CD4-positive, alpha-beta T cell treated with Interleukin-17A for 4 hours (primary cell): ENCODE data around the gene CTNNBL1.
"Not testable (repeated sequence)": the region's sequence is repeated elsewhere in the genome, so short reads cannot be mapped to it uniquely, and the experiment has no call there.

ENCODE experiments used
- DNase-seq: peaks from one replicate; pipeline ENCODE4 v3.0.0-alpha.2; 2020; ENCODE audit warnings: mixed read lengths

The CTNNBL1 gene

DNA sequence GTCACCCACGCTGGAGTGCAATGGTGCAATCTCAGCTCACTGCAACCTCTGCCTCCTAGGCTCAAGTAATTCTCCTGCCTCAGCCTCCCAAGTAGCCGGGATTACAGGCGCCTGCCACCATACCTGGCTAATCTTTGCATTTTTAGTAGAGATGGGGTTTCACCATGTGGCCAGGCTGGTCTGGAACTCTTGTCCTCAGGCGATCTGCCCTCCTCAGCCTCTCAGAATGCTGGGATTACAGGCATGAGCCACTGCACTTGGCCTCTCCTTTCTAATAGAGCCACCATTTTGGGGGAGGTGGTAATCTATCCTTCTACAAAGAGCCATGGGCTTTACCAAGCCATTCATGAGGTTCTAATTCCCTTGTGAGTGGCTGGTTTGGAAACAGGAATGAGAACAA, 14.1 kb upstream of the CTNNBL1 start:
- DNase-seq, result not testable (repeated sequence)

DNA sequence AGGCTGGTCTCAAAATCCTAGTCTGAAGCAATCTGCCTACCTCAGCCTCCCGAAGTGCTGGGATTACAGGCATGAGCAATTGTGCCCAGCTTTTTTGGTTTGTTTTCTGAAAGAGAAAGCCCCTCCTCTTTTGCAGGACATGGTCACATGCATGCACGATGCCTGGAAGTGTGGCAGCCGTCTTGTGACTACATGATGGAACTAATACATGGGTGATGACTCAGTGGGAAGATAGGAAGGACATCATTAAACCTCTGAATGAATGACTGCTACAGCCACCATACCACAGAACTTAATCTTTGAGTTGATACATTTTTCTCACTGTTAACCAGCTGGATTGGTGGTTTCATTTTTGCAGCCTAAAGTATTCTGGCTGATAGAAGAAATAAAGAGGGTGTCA, 13.4 kb upstream of the CTNNBL1 start:
- no peak for DNase-seq

DNA sequence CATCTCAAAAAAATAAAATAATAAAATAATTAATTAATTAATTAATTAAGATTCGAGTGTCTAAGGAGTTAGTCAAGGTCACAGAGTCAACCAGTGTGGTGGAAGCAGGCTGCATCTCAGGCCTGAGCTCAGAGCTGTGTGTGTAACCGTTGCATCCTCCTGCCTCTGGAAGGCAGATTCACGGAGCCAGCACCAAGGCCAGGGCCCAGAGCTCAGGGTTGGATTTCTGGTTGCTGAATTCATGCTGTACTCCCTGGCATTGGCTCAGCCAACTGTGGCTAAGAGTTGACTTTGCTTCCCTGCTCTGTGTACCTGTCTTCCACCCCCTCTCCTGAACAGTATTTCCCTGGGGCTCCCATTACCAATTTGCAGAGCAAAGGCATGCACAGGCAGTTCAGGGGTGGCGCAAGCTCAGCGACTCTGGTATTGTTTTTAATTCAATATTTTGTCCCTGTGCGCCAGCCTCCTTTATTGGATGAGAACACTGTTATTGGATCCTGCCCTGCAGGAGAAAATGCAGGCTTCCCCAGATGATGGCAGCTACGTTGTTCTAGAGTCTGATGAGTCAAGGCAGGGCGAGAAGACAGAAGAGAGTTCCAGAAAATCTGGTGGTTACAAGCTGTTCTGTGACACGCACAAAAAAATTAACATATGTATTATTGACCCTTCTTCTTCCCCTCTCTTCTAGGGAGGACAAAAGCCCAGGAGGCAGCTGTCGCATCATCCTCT, 12.3 kb upstream of the CTNNBL1 start:
- DNase-seq, result no peak

DNA sequence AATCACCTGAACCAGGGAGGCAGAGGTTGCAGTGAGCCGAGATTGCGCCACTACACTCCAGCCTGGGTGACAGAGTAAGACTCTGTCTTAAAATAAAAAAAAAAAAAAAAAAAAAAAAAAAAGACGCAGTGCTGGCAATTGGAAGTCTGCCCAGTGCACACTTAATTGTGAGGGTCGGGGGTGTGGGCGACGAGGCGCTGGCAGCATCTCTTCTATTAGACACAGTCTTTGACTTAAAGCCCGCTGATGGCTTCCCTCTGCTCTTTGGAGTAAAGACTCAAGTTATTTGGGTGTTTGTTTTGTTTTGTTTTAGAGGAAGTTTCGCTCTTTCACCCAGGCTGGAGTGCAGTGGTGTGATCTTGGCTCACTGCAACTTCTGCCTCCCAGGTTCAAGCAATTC, 10.7 kb upstream of the CTNNBL1 start:
- DNase-seq, result not testable (repeated sequence)

DNA sequence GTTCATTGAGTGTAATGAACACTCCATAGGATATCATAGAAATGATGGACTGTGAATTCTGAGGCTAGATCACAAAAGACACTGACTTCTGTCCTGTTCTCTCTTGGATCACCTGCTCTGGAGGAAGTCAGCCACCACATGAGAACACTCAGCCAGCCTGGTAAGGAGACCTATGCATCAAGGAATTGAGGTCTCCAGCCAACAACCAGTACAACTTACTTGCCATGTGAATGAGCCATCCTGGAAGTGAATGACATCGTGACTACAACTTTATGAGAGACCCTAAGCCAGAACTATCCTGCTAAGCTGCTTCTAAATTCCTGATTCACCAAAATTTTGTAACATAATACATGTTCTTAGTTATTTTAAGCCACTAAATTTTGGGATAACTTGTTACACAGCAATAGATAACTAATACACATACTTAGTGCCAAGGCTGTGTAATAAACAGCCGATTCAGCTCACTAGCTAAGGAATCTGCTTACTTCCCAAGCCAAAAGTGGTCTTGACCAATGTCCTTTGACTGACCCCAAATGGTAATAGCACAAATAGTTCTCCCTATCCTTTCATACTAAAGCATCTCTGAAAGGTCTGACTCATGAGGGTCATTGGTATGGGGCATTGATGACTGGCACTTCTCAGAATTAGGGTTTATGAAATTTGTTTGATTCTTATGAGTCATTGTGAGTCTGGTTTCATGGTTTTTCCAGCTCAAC, 6.9 kb upstream of the CTNNBL1 start:
- DNase-seq, result no peak

DNA sequence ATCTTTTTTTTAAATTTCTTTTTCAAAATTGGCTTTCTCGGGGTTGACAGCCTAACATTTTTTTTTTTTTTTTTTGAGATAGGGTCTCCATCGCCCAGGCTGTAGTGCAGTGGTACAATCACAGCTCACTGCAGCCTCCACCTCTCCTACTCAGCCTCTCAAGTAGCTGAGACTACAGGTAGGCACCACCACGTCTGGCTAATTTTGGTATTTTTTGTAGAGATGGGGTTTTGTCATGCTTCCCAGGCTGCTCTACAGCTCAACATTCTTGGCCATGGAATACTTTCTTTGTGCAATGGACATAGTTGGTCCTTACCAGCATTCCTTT, 6.4 kb upstream of the CTNNBL1 start:
- DNase-seq, result no peak

DNA sequence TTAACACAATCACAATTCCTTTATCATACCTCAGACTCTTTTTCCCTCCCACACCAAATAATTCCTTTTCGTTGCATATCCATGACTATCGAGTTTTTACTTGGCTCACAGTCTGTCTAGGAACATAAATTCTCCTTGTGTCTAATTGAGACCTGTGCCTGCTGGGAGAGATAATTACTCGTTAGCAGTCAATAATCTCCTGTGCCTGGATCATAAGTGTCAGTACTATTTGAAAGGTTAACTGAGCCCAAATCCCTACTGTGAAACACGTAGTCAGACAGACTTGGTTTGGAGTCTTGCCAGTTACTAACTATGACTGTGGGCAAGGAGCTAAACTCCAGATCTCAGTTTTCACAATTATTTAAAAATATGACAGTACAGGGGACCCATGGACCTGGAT, 5.7 kb upstream of the CTNNBL1 start:
- no peak for DNase-seq

DNA sequence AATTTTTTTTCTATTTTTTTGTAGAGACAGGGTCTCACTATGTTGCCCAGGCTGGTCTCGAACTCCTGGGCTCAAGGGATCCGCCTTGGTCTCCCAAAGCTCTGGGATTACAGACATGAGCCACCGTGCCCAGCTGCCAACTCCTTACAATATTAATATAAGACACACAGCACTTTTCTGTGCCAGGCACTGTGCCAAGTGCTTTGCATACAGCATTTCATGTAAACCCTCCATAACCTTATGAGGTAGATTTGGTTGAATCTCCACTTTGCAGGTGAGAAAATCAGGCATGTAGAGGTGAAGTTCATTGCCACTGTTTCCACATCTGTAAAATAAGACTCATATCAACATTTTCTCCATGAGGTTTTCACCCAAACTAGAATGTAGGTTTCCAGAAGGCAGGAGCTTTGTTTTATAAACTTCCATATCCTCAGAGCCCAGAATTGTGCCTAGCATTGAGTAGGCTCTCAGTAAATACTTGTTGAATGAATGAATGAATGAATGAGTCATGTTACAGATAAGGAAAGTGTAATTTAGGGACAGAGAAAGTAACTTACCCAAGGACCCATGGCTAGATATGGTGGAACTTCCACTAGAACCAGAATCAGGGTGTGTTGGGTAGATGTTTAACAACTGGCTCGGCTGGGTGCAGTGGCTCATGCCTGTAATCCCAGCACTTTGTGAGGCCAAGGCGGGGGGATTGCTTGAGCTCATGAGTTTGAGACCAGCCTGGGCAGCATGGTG, 3.0 kb upstream of the CTNNBL1 start:
- no peak for DNase-seq

DNA sequence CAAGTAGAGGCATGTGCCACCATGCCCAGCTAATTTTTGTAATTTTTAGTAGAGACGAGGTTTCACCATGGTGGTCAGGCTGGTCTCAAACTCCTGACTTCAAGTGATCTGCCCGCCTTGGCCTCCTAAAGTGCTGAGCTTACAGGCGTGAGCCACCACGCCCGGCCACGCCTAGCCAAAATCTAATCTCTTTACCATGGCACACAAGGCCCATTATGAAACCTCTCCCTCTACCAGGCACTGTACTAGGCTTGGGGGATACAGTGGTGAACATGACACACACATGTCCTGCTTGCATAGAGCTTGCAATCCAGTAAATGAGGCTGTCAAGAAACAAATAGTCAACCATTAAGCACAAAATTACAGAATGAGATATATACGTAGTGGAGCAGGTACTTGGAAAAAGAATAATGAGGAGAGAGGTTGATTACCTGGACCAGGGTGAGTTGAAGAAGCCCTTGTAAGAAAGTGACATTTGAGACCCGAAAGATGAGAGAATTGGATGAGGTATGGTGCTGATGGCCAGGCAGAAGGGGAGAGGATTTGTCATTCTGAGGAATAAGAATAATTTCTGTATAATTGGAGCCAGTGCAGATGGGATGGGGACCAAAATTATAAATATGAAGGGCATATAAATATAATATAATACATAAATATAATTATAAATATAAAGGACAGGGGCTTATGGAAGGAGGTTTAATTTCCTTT, 1.2 kb upstream of the CTNNBL1 start:
- DNase-seq, result no peak

DNA sequence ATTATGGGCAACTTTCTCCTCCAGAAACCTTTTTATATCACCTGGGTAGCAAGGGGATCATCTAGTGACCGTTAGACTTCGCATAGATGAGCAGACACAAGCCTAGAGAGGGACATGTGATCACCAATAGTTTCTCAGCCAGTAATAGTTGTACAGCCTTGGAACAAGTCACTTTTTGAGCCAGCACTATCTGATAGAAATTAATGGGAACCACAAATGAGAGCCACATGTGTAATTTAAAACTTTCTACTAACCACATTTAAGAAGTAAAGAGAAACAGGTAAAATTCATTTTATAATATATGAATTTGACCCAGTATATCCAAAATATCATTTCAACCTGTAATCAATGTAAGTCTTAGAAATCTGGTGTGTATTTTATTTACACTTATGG, 592 bp upstream of the CTNNBL1 start:
- DNase-seq, result no peak

DNA sequence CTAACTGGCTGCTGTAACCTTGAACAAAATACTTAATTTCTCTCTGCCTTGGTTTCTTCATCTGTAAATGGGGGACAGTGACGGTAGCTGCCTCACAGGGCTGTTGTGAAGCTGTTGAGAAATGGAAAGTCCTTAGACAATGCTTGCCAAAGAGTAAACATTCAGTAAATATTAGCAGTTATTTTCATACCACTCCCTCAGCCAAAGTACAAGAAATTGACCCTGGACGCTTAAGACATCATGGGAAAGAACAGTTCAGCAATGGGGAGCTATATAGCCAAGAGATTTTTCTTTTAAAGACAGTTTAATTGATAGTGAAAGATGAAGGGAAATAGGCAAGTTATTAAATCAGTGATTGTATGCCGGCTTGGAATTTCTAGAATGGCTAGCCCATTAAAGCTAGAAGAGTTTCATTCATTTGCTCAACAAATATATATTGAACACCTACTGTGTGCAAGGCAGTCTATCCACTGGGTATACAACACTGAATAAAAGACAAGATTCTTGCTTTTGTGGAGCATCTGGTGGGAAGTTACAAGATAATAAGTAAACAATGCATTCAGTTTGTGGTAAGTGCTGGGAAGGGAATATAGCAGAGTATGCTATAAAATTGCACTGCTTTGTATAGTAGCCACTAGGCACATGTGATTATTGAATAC, 2.0 kb downstream of the CTNNBL1 start:
- DNase-seq, result no peak

DNA sequence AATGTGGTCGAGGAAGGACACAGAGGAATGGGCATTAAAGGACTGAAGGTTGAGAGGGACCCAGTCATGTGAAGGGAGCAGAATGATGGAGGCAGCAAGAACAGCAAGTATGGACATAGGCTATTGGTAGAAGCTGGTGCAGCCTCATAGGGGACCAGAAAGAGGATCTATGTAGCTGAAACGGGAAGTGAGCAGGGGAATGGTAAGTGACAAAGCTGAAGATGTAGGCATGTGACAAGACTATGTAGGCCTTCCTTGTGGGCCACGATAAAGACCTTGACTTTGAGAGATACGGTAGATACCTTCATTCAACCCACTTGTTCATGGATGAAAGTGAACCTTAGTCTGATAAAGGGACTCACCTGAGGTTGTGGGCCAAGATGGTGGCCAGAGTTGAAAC, 3.5 kb downstream of the CTNNBL1 start:
- DNase-seq, result no peak

DNA sequence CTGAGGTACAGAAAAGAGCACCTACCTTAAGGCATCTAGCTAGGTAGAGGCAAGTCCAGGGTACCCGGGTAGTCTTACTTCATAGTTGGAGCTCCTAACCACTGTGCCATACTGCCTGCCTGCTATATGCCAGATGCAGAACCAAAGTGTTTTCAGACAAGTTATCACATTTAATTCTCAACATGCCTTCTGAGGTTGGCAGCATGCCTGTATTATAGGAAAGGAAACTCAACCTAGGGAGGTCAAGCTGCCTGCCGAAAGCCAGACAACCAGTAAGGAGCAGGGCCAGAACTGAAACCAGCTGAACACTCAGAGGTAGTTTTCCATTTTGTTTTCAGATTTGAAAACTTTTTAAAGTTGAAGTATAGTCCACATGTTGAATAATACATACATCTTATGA, 5.4 kb downstream of the CTNNBL1 start:
- DNase-seq, result no peak

DNA sequence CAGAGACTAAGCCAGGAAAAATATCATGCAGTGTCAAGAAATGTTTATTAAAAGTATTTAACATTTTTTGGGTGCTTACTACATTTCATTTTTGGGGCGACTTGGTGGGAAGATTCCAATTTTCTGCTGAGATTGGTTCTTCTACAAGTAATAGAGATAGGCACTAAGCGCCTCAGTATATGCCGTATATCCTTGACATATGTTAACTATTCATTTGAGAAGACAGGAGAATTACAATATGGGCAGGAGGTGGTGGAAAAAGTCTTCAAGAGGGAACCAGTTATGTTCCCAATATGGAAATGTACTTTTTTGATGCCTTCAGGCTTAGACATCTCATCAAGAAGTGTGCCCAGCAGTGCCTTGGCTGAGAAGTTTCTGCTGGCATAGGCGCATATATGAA, 6.5 kb downstream of the CTNNBL1 start:
- DNase-seq, result no peak

DNA sequence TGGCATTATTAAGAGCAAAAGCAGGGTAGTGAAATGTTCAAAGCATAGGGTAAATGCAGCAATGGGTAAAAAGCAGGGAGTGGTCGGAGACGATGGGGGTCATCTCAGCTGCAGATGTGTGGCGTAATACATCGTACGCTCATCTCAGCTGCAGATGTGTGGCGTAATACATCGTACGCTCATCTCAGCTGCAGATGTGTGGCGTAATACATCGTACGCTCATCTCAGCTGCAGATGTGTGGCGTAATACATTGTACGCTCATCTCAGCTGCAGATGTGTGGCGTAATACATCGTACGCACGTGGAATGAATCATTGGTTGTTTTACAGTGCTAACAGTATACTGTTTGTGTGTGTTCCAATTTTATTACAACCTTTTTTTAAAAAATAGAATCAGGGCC, 7.8 kb downstream of the CTNNBL1 start:
- DNase-seq, result not testable (repeated sequence)

DNA sequence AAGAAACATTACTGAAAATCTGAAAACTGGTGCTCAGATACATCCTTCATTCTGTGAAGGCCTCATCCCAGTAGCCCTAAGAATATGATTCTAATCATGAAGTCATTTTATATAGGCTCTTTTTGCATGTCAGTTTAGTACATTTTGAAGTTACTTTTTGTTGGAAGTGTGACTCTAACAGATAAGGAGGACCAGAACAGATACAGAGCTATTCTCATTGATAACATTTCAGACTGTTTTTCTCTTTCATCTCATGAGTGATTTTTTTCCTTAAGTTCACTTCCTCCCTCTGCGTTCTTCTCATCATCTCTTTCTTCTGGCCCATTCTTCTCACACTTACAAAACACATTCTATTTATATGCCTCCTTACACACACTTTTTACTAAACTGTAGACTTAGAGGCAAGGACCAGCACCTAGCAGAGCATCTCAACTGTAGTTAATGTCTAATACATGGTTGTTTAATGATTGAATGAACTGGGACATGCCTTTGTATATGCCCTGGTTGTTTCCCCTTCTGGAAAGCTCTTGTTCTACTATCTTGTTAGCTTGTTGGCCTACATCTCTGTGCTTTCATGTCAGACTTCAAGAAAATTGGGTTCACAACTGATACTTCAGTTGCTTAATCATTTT, 8.7 kb downstream of the CTNNBL1 start:
- no peak for DNase-seq

DNA sequence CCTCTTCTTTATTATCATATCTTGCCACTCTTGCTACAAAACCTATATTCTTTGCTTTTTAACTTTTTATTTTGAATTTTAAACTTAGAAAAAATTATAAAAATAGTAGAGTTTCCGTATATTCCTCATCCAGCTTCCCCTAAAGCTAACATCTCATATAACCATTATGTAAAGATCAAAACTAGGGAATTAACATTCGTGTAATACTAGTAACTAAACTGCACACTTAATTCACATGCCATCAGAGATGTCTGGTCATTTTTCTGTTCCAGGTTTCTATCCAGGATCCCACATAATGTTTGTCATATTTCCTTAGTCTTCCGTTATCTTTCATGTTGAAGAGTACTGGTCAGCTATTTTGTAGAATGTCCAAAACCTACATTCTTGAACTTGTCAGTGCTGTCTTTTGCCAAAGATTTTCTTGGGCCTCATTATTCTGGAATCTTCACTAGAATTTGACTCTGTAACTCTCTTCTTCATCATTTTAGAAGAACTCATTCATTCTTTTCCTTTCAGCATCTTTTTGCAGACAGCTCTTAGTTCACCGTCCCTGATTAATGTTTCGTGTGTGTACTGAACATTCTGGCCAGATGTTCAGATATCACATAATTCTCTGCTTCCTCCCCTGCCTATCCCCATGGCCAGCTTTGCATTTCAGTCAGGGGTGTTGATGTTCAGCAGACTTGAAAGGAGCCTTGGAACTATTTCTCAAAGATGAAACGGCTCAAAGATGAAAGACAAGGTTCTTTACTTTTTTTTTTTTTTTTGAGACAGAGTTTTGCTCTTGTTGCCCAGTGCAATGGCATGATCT, 9.4 kb downstream of the CTNNBL1 start:
- DNase-seq, result no peak

DNA sequence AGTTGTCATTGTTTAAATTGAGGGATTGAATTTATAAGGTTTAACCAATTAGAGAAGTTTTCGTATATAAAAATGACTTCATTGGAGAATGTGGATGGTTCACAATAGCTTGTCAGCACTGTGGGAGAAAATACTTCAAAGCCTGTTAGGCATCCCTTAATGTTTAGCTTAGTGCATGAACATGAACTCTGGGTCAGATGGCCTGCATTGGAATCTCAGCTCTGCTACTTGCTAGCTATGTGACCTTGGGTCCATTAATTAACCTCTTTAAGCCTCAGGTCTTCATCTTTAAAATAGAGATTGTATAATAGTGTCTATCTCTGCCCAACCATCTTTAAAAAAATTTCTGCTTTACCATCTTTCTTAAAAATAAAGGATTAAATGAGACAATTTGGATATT, 11.1 kb downstream of the CTNNBL1 start:
- DNase-seq, result no peak

DNA sequence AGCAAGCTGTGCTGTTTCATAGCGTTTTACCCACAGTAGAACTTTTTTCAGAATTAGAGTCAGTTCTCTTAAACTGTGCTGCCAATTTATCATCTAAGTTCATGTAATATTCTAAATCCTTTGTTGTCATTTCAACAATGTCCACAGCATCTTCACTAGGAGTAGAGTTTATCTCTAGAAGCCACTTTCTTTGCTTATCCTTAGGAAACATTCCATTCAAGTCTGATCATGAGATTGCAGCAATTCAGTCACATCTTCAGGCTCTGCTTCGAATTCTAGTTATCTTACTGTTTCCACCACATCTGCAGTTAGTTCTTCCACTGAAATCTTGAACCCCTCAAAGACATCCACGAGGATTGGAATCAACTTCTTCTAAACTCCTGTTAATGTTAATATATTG, 12.5 kb downstream of the CTNNBL1 start:
- DNase-seq, result no peak

DNA sequence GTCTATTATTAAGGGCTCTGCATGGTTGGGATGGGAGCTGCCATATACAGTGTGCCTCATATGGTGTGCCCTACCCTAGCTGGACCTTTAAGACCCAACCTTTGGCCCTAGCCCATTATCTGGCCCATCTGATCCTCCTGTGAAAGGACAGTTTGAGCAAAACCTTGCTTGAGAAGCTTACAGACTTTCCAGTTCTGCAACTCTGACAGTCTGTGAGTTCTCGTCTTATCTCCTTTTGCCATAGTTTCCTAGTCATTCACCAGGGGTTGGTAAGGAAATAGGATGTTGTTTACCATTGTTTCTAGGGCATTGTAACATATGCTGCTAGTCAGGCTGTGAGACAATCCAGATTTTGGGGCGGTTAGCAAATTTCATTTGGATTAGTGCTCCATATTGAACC, 17.2 kb downstream of the CTNNBL1 start:
- no peak for DNase-seq
